GM12878 (cell line): ENCODE data around the gene MYO18B.

ENCODE experiments used
- MEF2B ChIP-seq: fragments of 450-650 bp; IDR thresholded peaks from 2 replicates; pipeline ENCODE4 v1.6.1; 2018; ENCODE audit warnings: mild to moderate bottlenecking, moderate library complexity; ENCODE audit not compliant: partially characterized antibody, poor library complexity, severe bottlenecking
- POLR2A ChIP-seq: IDR thresholded peaks from 2 replicates; pipeline ENCODE4 v1.6.1; 2011; ENCODE audit warnings: low read depth, mild to moderate bottlenecking, low read length
- POLR2AphosphoS5 ChIP-seq: IDR thresholded peaks from 2 replicates; pipeline ENCODE4 v1.6.1; 2011; ENCODE audit warnings: mild to moderate bottlenecking, low read length, inconsistent platforms
- RB1 ChIP-seq: fragments of 450-650 bp; formaldehyde crosslinking; IDR thresholded peaks from 2 replicates; pipeline ENCODE4 v1.6.1; 2017; ENCODE audit warnings: mild to moderate bottlenecking, borderline replicate concordance
- SIN3A ChIP-seq: IDR thresholded peaks from 2 replicates; pipeline ENCODE4 v1.6.1; 2012; ENCODE audit warnings: low read depth, low read length, improper control_type of control experiment
- SMC3 ChIP-seq: IDR thresholded peaks from 2 replicates; pipeline ENCODE4 v1.6.1; 2011; ENCODE audit warnings: low read length, improper control_type of control experiment, borderline replicate concordance
- SREBF2 ChIP-seq: IDR thresholded peaks from 2 replicates; pipeline ENCODE4 v1.6.1; 2012; ENCODE audit warnings: mild to moderate bottlenecking, low read length
- YY1 ChIP-seq: IDR thresholded peaks from 2 replicates; pipeline ENCODE4 v1.6.1; 2011; ENCODE audit warnings: low read depth, mild to moderate bottlenecking, low read length
- TF ChIP-seq, protein P1 (sequence below): fragments of 450-650 bp; IDR thresholded peaks from 2 replicates; pipeline ENCODE4 v1.6.1; 2017; ENCODE audit warnings: mild to moderate bottlenecking, moderate library complexity
- TF ChIP-seq, protein P2 (sequence below): fragments of 450-650 bp; IDR thresholded peaks from 2 replicates; pipeline ENCODE4 v1.6.1; 2017; ENCODE audit warnings: mild to moderate bottlenecking, moderate library complexity
- TF ChIP-seq, protein P3 (sequence below): fragments of 450-650 bp; IDR thresholded peaks from 2 replicates; pipeline ENCODE4 v1.6.1; 2016; ENCODE audit warnings: mild to moderate bottlenecking, moderate library complexity, borderline replicate concordance
- TF ChIP-seq, protein P4 (sequence below): IDR thresholded peaks from 2 replicates; pipeline ENCODE4 v1.6.1; 2011; ENCODE audit warnings: borderline replicate concordance, low read depth, mild to moderate bottlenecking, moderate library complexity, low read length; ENCODE audit not compliant: insufficient read depth, poor library complexity, severe bottlenecking
- TF ChIP-seq, protein P5 (sequence below), 3 experiments: IDR thresholded peaks in 2 of 3; conservative IDR thresholded peaks in 1 of 3; 2 replicates each; pipeline ENCODE4 v1.5.1; 2011; ENCODE audit warnings: low read depth in 3 of 3, low read length in 3 of 3, mild to moderate bottlenecking in 3 of 3, control low read depth in 2 of 3, moderate library complexity in 2 of 3, inconsistent platforms in 1 of 3, mixed read lengths in 1 of 3; ENCODE audit not compliant: control insufficient read depth in 2 of 3, insufficient read depth in 1 of 3; ENCODE audit errors: extremely low read depth in 1 of 3

DNA sequence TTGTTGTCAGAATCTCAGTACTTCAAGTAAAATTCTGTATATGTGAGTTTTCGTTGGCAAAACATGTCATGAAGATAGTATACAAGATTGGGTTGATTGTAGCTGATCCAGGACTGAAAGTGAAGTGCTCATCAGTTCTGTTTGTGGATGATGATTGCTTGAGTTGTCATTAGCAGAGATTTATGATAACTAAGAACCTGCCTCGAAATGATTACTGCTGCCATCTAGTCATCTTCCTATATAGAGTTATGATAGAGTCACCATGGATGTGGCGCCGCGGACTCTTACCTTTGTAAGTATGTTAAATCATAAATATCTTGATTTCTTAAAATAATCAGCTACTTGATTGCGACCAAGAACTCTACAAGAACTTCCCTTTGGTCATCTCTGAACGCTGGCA lies 27.9 kb upstream of the MYO18B start:
- TF ChIP-seq RB1, result no peak
- TF ChIP-seq, protein P1, sequence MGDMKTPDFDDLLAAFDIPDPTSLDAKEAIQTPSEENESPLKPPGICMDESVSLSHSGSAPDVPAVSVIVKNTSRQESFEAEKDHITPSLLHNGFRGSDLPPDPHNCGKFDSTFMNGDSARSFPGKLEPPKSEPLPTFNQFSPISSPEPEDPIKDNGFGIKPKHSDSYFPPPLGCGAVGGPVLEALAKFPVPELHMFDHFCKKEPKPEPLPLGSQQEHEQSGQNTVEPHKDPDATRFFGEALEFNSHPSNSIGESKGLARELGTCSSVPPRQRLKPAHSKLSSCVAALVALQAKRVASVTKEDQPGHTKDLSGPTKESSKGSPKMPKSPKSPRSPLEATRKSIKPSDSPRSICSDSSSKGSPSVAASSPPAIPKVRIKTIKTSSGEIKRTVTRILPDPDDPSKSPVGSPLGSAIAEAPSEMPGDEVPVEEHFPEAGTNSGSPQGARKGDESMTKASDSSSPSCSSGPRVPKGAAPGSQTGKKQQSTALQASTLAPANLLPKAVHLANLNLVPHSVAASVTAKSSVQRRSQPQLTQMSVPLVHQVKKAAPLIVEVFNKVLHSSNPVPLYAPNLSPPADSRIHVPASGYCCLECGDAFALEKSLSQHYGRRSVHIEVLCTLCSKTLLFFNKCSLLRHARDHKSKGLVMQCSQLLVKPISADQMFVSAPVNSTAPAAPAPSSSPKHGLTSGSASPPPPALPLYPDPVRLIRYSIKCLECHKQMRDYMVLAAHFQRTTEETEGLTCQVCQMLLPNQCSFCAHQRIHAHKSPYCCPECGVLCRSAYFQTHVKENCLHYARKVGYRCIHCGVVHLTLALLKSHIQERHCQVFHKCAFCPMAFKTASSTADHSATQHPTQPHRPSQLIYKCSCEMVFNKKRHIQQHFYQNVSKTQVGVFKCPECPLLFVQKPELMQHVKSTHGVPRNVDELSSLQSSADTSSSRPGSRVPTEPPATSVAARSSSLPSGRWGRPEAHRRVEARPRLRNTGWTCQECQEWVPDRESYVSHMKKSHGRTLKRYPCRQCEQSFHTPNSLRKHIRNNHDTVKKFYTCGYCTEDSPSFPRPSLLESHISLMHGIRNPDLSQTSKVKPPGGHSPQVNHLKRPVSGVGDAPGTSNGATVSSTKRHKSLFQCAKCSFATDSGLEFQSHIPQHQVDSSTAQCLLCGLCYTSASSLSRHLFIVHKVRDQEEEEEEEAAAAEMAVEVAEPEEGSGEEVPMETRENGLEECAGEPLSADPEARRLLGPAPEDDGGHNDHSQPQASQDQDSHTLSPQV, result no peak
- no peak for TF ChIP-seq YY1
- TF ChIP-seq SREBF2, result no peak
- TF ChIP-seq, protein P2, sequence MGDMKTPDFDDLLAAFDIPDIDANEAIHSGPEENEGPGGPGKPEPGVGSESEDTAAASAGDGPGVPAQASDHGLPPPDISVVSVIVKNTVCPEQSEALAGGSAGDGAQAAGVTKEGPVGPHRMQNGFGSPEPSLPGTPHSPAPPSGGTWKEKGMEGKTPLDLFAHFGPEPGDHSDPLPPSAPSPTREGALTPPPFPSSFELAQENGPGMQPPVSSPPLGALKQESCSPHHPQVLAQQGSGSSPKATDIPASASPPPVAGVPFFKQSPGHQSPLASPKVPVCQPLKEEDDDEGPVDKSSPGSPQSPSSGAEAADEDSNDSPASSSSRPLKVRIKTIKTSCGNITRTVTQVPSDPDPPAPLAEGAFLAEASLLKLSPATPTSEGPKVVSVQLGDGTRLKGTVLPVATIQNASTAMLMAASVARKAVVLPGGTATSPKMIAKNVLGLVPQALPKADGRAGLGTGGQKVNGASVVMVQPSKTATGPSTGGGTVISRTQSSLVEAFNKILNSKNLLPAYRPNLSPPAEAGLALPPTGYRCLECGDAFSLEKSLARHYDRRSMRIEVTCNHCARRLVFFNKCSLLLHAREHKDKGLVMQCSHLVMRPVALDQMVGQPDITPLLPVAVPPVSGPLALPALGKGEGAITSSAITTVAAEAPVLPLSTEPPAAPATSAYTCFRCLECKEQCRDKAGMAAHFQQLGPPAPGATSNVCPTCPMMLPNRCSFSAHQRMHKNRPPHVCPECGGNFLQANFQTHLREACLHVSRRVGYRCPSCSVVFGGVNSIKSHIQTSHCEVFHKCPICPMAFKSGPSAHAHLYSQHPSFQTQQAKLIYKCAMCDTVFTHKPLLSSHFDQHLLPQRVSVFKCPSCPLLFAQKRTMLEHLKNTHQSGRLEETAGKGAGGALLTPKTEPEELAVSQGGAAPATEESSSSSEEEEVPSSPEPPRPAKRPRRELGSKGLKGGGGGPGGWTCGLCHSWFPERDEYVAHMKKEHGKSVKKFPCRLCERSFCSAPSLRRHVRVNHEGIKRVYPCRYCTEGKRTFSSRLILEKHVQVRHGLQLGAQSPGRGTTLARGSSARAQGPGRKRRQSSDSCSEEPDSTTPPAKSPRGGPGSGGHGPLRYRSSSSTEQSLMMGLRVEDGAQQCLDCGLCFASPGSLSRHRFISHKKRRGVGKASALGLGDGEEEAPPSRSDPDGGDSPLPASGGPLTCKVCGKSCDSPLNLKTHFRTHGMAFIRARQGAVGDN, result no peak
- no peak for TF ChIP-seq MEF2B
- no peak for TF ChIP-seq POLR2A
- TF ChIP-seq, protein P3, sequence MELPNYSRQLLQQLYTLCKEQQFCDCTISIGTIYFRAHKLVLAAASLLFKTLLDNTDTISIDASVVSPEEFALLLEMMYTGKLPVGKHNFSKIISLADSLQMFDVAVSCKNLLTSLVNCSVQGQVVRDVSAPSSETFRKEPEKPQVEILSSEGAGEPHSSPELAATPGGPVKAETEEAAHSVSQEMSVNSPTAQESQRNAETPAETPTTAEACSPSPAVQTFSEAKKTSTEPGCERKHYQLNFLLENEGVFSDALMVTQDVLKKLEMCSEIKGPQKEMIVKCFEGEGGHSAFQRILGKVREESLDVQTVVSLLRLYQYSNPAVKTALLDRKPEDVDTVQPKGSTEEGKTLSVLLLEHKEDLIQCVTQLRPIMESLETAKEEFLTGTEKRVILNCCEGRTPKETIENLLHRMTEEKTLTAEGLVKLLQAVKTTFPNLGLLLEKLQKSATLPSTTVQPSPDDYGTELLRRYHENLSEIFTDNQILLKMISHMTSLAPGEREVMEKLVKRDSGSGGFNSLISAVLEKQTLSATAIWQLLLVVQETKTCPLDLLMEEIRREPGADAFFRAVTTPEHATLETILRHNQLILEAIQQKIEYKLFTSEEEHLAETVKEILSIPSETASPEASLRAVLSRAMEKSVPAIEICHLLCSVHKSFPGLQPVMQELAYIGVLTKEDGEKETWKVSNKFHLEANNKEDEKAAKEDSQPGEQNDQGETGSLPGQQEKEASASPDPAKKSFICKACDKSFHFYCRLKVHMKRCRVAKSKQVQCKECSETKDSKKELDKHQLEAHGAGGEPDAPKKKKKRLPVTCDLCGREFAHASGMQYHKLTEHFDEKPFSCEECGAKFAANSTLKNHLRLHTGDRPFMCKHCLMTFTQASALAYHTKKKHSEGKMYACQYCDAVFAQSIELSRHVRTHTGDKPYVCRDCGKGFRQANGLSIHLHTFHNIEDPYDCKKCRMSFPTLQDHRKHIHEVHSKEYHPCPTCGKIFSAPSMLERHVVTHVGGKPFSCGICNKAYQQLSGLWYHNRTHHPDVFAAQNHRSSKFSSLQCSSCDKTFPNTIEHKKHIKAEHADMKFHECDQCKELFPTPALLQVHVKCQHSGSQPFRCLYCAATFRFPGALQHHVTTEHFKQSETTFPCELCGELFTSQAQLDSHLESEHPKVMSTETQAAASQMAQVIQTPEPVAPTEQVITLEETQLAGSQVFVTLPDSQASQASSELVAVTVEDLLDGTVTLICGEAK, result no peak
- TF ChIP-seq SMC3, result no peak
- TF ChIP-seq, protein P4, sequence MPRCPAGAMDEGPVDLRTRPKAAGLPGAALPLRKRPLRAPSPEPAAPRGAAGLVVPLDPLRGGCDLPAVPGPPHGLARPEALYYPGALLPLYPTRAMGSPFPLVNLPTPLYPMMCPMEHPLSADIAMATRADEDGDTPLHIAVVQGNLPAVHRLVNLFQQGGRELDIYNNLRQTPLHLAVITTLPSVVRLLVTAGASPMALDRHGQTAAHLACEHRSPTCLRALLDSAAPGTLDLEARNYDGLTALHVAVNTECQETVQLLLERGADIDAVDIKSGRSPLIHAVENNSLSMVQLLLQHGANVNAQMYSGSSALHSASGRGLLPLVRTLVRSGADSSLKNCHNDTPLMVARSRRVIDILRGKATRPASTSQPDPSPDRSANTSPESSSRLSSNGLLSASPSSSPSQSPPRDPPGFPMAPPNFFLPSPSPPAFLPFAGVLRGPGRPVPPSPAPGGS, result no peak
- TF ChIP-seq, protein P5, sequence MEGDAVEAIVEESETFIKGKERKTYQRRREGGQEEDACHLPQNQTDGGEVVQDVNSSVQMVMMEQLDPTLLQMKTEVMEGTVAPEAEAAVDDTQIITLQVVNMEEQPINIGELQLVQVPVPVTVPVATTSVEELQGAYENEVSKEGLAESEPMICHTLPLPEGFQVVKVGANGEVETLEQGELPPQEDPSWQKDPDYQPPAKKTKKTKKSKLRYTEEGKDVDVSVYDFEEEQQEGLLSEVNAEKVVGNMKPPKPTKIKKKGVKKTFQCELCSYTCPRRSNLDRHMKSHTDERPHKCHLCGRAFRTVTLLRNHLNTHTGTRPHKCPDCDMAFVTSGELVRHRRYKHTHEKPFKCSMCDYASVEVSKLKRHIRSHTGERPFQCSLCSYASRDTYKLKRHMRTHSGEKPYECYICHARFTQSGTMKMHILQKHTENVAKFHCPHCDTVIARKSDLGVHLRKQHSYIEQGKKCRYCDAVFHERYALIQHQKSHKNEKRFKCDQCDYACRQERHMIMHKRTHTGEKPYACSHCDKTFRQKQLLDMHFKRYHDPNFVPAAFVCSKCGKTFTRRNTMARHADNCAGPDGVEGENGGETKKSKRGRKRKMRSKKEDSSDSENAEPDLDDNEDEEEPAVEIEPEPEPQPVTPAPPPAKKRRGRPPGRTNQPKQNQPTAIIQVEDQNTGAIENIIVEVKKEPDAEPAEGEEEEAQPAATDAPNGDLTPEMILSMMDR (IDR thresholded peaks at IDR 0.05 in 2 of 3, conservative IDR thresholded peaks at IDR 0.05 in 1 of 3; ENCODE audit: control insufficient read depth in 2 of 3, extremely low read depth in 1 of 3, insufficient read depth in 1 of 3, low read depth in 3 of 3, low read length in 3 of 3), result no peak
- no peak for TF ChIP-seq POLR2AphosphoS5
- TF ChIP-seq SIN3A, result no peak
